HepG2 (cell line): Measurements from ENCODE around the gene CA14. TPM values are rescaled to one million over a fixed set of nuclear protein-coding genes. Genes with fewer than 3 reads are reported as not detected.

Experiments used
- BRCA1 ChIP-seq: sonication (generic); formaldehyde crosslinking; IDR thresholded peaks from 2 replicates; pipeline ENCODE4 v1.4.0; 2020; ENCODE audit warnings: missing genetic modification reagents
- DMAP1 ChIP-seq: IDR thresholded peaks from 2 replicates; pipeline ENCODE4 v1.6.1; 2016
- HDAC1 ChIP-seq: sonication (generic); formaldehyde crosslinking; IDR thresholded peaks from 2 replicates; pipeline ENCODE4 v1.5.1; 2020; ENCODE audit warnings: mild to moderate bottlenecking, missing genetic modification reagents
- HDAC2 ChIP-seq: sonication (generic); formaldehyde crosslinking; IDR thresholded peaks from 2 replicates; pipeline ENCODE4 v1.4.0; 2020; ENCODE audit warnings: missing genetic modification reagents
- MBNL3 ChIP-seq: fragments of 250-450 bp; sonication (Bioruptor Pico); conservative IDR thresholded peaks from 2 replicates; pipeline ENCODE4 v1.8.0; 2022; ENCODE audit warnings: mild to moderate bottlenecking, inconsistent platforms
- PAX8 ChIP-seq: sonication (generic); formaldehyde crosslinking; IDR thresholded peaks from 2 replicates; pipeline ENCODE4 v1.8.0; 2022; ENCODE audit warnings: mild to moderate bottlenecking, missing genetic modification reagents, borderline replicate concordance
- POLR2AphosphoS5 ChIP-seq: IDR thresholded peaks from 2 replicates; pipeline ENCODE4 v1.6.1; 2012; ENCODE audit warnings: low read depth, low read length
- SAP130 ChIP-seq: IDR thresholded peaks from 2 replicates; pipeline ENCODE4 v1.6.1; 2016; ENCODE audit warnings: low read depth
- ZNF432 ChIP-seq: sonication (generic); formaldehyde crosslinking; IDR thresholded peaks from 2 replicates; pipeline ENCODE4 v1.5.0; 2020; ENCODE audit warnings: missing genetic modification reagents, mild to moderate bottlenecking, borderline replicate concordance
- ZNF607 ChIP-seq: sonication (generic); formaldehyde crosslinking; IDR thresholded peaks from 2 replicates; pipeline ENCODE4 v1.5.1; 2020; ENCODE audit warnings: missing genetic modification reagents, mild to moderate bottlenecking, borderline replicate concordance
- ZNF672 ChIP-seq: sonication (generic); formaldehyde crosslinking; IDR thresholded peaks from 2 replicates; pipeline ENCODE4 v1.8.1; 2022; ENCODE audit warnings: missing genetic modification reagents
- polyA plus RNA-seq, 8 experiments: library from polyadenylated mRNA; depleted of rRNA in 3 of 8; stranded (reverse) in 7 of 8; unstranded in 1 of 8; fragments of >200 nt; fragmentation: Illumina TruSeq in 4 of 8; extraction: Trizol in 4 of 8; gene quantifications; 2 replicates each; pipeline versions ENCODE4 v1.2.1 to v1.2.3, GENCODE V29; 2011 to 2016; ENCODE audit warnings: low read depth in 4 of 8, missing spikeins in 1 of 8, mixed read lengths in 1 of 8; ENCODE audit not compliant: insufficient read depth in 1 of 8
- total RNA-seq, 5 experiments: library from RNA; depleted of rRNA; stranded (reverse); fragments of >200 nt; fragmentation: Illumina TruSeq; extraction: Trizol; gene quantifications; 2 replicates each; pipeline ENCODE4 v1.2.3, GENCODE V29; 2016; ENCODE audit warnings: low read depth in 1 of 5
- TF ChIP-seq, protein P1 (sequence below): sonication (generic); formaldehyde crosslinking; IDR thresholded peaks from one replicate; pipeline ENCODE4 v1.5.1; 2020; ENCODE audit warnings: mild to moderate bottlenecking, missing genetic modification reagents; ENCODE audit errors: not compliant biosample characterization
- TF ChIP-seq, protein P2 (sequence below): sonication (generic); IDR thresholded peaks from 2 replicates; pipeline ENCODE4 v1.6.1; 2016; ENCODE audit warnings: low read depth, borderline replicate concordance
- TF ChIP-seq, protein P3 (sequence below): sonication (generic); formaldehyde crosslinking; conservative IDR thresholded peaks from 2 replicates; pipeline ENCODE4 v1.8.0; 2022; ENCODE audit warnings: low read depth, missing genetic modification reagents
- TF ChIP-seq, protein P4 (sequence below): sonication (generic); formaldehyde crosslinking; conservative IDR thresholded peaks from 2 replicates; pipeline ENCODE4 v1.5.0; 2020; ENCODE audit warnings: missing genetic modification reagents
- TF ChIP-seq, protein P5 (sequence below): sonication (generic); formaldehyde crosslinking; IDR thresholded peaks from 2 replicates; pipeline ENCODE4 v1.4.0; 2020; ENCODE audit warnings: missing genetic modification reagents

CA14 gene
- total and polyA plus RNA-seq, 2 of the 13 experiments (the other 11 are each of a cell fraction or from before 2014, with no cell fraction given) = 2.4 to 8.5 TPM

DNA sequence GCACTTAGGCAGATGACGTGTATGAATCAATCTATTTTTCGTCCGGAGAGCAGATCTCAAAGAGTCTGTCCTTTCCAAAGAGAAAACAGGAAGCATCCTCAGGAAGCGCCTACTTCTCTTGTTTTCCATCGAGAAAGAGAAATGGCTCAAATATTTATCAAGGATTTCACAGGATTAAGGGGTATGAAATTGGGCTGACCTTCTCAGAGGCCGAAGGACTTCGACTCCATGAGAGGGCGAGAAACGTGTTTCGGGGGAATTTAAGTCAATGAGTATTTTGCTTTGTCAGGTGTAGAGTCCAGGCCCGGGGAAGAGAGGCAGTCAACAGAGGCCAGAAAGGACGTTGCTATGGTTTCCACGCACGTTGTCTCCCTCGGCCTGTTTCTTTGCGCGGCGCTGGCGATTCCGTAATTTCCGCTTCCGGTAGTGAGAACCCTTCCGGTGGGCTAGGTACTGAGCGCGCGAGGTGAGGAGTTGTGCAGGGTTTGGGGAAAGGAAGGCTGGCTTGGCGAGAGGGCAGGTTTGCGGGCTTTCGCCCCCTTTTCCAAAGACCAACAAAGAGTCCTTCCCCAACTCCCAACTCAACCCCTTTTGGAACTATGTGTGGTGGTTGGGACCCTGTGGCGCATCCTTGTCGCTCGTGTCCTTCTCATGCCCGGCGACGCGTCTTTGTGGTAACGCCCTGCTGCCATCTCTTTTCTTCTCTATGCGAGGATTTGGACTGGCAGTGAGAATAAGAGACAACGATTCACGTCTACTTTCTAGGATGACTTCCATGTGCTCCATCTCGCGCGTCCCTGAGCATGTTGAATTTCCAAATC is 36.1 kb downstream of the CA14 start, which contains the start of gene MRPS21 (continued):
- TF ChIP-seq, protein P1, sequence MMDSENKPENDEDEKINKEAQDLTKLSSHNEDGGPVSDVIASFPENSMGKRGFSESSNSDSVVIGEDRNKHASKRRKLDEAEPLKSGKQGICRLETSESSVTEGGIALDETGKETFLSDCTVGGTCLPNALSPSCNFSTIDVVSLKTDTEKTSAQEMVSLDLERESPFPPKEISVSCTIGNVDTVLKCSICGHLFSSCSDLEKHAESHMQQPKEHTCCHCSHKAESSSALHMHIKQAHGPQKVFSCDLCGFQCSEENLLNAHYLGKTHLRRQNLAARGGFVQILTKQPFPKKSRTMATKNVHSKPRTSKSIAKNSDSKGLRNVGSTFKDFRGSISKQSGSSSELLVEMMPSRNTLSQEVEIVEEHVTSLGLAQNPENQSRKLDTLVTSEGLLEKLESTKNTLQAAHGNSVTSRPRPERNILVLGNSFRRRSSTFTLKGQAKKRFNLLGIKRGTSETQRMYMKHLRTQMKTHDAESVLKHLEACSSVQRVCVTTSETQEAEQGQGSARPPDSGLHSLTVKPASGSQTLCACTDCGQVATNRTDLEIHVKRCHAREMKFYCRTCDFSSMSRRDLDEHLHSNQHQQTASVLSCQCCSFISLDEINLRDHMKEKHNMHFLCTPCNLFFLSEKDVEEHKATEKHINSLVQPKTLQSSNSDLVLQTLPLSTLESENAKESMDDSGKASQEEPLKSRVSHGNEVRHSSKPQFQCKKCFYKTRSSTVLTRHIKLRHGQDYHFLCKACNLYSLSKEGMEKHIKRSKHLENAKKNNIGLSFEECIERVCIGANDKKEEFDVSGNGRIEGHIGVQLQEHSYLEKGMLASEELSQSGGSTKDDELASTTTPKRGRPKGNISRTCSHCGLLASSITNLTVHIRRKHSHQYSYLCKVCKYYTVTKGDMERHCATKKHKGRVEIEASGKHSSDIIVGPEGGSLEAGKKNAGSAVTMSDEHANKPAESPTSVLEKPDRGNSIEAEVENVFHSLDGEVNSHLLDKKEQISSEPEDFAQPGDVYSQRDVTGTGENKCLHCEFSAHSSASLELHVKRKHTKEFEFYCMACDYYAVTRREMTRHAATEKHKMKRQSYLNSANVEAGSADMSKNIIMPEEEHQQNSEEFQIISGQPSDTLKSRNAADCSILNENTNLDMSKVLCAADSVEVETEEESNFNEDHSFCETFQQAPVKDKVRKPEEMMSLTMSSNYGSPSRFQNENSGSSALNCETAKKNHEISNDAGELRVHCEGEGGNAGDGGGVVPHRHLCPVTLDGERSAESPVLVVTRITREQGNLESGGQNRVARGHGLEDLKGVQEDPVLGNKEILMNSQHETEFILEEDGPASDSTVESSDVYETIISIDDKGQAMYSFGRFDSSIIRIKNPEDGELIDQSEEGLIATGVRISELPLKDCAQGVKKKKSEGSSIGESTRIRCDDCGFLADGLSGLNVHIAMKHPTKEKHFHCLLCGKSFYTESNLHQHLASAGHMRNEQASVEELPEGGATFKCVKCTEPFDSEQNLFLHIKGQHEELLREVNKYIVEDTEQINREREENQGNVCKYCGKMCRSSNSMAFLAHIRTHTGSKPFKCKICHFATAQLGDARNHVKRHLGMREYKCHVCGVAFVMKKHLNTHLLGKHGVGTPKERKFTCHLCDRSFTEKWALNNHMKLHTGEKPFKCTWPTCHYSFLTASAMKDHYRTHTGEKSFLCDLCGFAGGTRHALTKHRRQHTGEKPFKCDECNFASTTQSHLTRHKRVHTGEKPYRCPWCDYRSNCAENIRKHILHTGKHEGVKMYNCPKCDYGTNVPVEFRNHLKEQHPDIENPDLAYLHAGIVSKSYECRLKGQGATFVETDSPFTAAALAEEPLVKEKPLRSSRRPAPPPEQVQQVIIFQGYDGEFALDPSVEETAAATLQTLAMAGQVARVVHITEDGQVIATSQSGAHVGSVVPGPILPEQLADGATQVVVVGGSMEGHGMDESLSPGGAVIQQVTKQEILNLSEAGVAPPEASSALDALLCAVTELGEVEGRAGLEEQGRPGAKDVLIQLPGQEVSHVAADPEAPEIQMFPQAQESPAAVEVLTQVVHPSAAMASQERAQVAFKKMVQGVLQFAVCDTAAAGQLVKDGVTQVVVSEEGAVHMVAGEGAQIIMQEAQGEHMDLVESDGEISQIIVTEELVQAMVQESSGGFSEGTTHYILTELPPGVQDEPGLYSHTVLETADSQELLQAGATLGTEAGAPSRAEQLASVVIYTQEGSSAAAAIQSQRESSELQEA (CRISPR knock-in tag) = no peak
- TF ChIP-seq, protein P2, sequence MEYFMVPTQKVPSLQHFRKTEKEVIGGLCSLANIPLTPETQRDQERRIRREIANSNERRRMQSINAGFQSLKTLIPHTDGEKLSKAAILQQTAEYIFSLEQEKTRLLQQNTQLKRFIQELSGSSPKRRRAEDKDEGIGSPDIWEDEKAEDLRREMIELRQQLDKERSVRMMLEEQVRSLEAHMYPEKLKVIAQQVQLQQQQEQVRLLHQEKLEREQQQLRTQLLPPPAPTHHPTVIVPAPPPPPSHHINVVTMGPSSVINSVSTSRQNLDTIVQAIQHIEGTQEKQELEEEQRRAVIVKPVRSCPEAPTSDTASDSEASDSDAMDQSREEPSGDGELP = peak; percentile 30; the same call in 1 of the 2 replicates
- TF ChIP-seq DMAP1 (CRISPR knock-in tag) (peak; percentile 92), MBNL3 (CRISPR knock-in tag) (no peak), ZNF432 (CRISPR knock-in tag) (no peak), ZNF672 (no peak), PAX8 (no peak), HDAC2 (CRISPR knock-in tag) (peak; percentile 77; the same call in 1 of the 2 replicates), BRCA1 (CRISPR knock-in tag) (no peak), HDAC1 (CRISPR knock-in tag) (peak; percentile 91), POLR2AphosphoS5 (peak; percentile 97), ZNF607 (CRISPR knock-in tag) (no peak; the same call in 1 of the 2 replicates), SAP130 (CRISPR knock-in tag) (peak; percentile 98)
- TF ChIP-seq, protein P3, sequence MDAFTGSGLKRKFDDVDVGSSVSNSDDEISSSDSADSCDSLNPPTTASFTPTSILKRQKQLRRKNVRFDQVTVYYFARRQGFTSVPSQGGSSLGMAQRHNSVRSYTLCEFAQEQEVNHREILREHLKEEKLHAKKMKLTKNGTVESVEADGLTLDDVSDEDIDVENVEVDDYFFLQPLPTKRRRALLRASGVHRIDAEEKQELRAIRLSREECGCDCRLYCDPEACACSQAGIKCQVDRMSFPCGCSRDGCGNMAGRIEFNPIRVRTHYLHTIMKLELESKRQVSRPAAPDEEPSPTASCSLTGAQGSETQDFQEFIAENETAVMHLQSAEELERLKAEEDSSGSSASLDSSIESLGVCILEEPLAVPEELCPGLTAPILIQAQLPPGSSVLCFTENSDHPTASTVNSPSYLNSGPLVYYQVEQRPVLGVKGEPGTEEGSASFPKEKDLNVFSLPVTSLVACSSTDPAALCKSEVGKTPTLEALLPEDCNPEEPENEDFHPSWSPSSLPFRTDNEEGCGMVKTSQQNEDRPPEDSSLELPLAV (CRISPR knock-in tag) = no peak
- TF ChIP-seq, protein P4, sequence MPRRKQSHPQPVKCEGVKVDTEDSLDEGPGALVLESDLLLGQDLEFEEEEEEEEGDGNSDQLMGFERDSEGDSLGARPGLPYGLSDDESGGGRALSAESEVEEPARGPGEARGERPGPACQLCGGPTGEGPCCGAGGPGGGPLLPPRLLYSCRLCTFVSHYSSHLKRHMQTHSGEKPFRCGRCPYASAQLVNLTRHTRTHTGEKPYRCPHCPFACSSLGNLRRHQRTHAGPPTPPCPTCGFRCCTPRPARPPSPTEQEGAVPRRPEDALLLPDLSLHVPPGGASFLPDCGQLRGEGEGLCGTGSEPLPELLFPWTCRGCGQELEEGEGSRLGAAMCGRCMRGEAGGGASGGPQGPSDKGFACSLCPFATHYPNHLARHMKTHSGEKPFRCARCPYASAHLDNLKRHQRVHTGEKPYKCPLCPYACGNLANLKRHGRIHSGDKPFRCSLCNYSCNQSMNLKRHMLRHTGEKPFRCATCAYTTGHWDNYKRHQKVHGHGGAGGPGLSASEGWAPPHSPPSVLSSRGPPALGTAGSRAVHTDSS (CRISPR knock-in tag) = no peak
- TF ChIP-seq, protein P5, sequence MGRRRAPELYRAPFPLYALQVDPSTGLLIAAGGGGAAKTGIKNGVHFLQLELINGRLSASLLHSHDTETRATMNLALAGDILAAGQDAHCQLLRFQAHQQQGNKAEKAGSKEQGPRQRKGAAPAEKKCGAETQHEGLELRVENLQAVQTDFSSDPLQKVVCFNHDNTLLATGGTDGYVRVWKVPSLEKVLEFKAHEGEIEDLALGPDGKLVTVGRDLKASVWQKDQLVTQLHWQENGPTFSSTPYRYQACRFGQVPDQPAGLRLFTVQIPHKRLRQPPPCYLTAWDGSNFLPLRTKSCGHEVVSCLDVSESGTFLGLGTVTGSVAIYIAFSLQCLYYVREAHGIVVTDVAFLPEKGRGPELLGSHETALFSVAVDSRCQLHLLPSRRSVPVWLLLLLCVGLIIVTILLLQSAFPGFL (CRISPR knock-in tag) = no peak
